ENCODE measurements around the gene CACNA1C. TPM values are rescaled to one million over a fixed set of nuclear protein-coding genes. Genes with fewer than 3 reads are reported as not detected.

The CACNA1C gene
- total RNA-seq, 2 experiments from 2014 or later = 0.05 to 0.08 TPM

GRCh38 chr12:2608608-2608945, 555.8 kb downstream of the CACNA1C start:
- Mint-ChIP-seq H3K27me3 (peaks cover 45% of the 10 kb centered on the region), H3K36me3 (ENCODE audit: low read depth) (no peaks in the 10 kb centered on the region), H3K4me1 (ENCODE audit: low read depth) (no peaks in the 10 kb centered on the region), H3K27ac (no peak overlapping the region), H3K9me3 (no peaks in the 10 kb centered on the region), H3K4me3 (no peak overlapping the region)
- Histone ChIP-seq H3K4me1 (ENCODE audit: insufficient read depth, low read length) (no peaks in the 10 kb centered on the region), H3K9me3 (ENCODE audit: control insufficient read depth in 1 of 2, insufficient read depth in 1 of 2, low read length in 2 of 2) (no peaks in the 10 kb centered on the region), H3K4me3 (ENCODE audit: low read length) (no peak overlapping the region), H3K36me3 (ENCODE audit: insufficient read depth, low read length) (no peaks in the 10 kb centered on the region), H3K27ac (ENCODE audit: low read depth in 1 of 2, low read length in 2 of 2) (no peak overlapping the region), H3K27me3 (ENCODE audit: control insufficient read depth in 1 of 2, insufficient read depth in 2 of 2, low read length in 2 of 2) (peaks cover 0 to 3% of the 10 kb centered on the region in 2 experiments)
- ATAC-seq (ENCODE audit: poor library complexity) (no peak), DNase-seq (no peak)
- intact Hi-C loops (cut with DNase I, micrococcal nuclease) = no loop called here
- TF ChIP-seq CTCF (IDR thresholded peaks at IDR 0.05) = no peak
- POLR2A ChIA-PET = no interaction called here
- CTCF ChIA-PET = no interaction called here

DNA sequence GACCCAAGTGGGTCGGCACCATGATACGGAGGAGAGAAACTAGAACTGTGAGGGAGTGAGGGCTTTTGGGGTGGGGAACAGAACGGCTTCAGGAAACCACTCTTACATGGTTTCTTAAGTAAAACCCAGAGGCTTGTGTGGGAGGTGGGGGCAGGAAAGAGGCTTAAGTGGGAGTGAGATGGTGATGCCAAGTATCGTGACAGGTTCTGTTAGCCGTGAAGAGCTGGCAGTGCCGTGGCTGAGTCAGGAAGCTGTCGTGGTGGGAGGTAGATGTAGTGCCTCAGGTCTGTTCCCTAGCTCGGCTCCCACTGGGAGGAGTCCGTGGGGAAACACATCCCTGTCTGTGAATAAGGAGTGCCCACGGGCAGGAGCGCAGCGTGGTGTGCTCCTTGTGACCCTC, 556.2 kb downstream of the CACNA1C start:
- no peak overlapping the region for H3K27ac ChIP-seq (ENCODE audit: low read depth in 1 of 2, low read length in 2 of 2)
- ChIA-PET POLR2A (no interaction called here), CTCF (no interaction called here)
- Mint-ChIP-seq H3K9me3 (no peaks in the 10 kb centered on the region), H3K36me3 (ENCODE audit: low read depth) (no peaks in the 10 kb centered on the region), H3K27me3 (peaks cover 45% of the 10 kb centered on the region), H3K4me3 (no peak overlapping the region), H3K27ac (no peak overlapping the region), H3K4me1 (ENCODE audit: low read depth) (no peaks in the 10 kb centered on the region)
- no peak overlapping the region for H3K4me3 ChIP-seq (ENCODE audit: low read length)
- intact Hi-C loops (cut with DNase I, micrococcal nuclease) = no loop called here
- H3K36me3 ChIP-seq (ENCODE audit: insufficient read depth, low read length) = no peaks in the 10 kb centered on the region
- no peak for TF ChIP-seq CTCF (IDR thresholded peaks at IDR 0.05)
- peaks cover 0 to 3% of the 10 kb centered on the region in 2 experiments for H3K27me3 ChIP-seq (ENCODE audit: control insufficient read depth in 1 of 2, insufficient read depth in 2 of 2, low read length in 2 of 2)
- no peaks in the 10 kb centered on the region for H3K9me3 ChIP-seq (ENCODE audit: control insufficient read depth in 1 of 2, insufficient read depth in 1 of 2, low read length in 2 of 2)
- no peaks in the 10 kb centered on the region for H3K4me1 ChIP-seq (ENCODE audit: insufficient read depth, low read length)
- DNase-seq = no peak
- ATAC-seq (ENCODE audit: poor library complexity) = no peak

GRCh38 chr12:2610358-2610757, 557.6 kb downstream of the CACNA1C start:
- POLR2A ChIA-PET = no interaction called here

More at GRCh38 chr12:2610358-2610757, 557.6 kb downstream of the CACNA1C start:
- H3K36me3 ChIP-seq (ENCODE audit: insufficient read depth, low read length) = no peaks in the 10 kb centered on the region
- peaks cover 54% of the 10 kb centered on the region for H3K27me3 Mint-ChIP-seq
- peaks cover 0 to 1% of the 10 kb centered on the region in 2 experiments for H3K27me3 ChIP-seq (ENCODE audit: control insufficient read depth in 1 of 2, insufficient read depth in 2 of 2, low read length in 2 of 2)
- no peak overlapping the region for H3K4me3 Mint-ChIP-seq
- H3K36me3 Mint-ChIP-seq (ENCODE audit: low read depth) = no peaks in the 10 kb centered on the region
- no peak overlapping the region for H3K27ac Mint-ChIP-seq
- CTCF ChIA-PET = no interaction called here
- H3K4me3 ChIP-seq (ENCODE audit: low read length) = no peak overlapping the region
- ATAC-seq (ENCODE audit: poor library complexity) (no peak), DNase-seq (no peak)
- TF ChIP-seq CTCF (IDR thresholded peaks at IDR 0.05) = no peak
- no peaks in the 10 kb centered on the region for H3K9me3 ChIP-seq (ENCODE audit: control insufficient read depth in 1 of 2, insufficient read depth in 1 of 2, low read length in 2 of 2)
- intact Hi-C loops (cut with DNase I, micrococcal nuclease) = no loop called here
- no peak overlapping the region for H3K27ac ChIP-seq (ENCODE audit: low read depth in 1 of 2, low read length in 2 of 2)
- no peaks in the 10 kb centered on the region for H3K4me1 Mint-ChIP-seq (ENCODE audit: low read depth)
- no peaks in the 10 kb centered on the region for H3K4me1 ChIP-seq (ENCODE audit: insufficient read depth, low read length)
- H3K9me3 Mint-ChIP-seq = no peaks in the 10 kb centered on the region

Measured in CD4-positive, alpha-beta T cell (primary cell).